Activated T-cell treated with anti-CD3 and anti-CD28 coated beads, Interleukin-2, amount 50 U/mL, for 1 hour (primary cell): Measurements from ENCODE around the gene DGUOK.
A peak's percentile ranks its signal among the peaks of the same experiment; 100 is the strongest.

Experiments used
- DNase-seq: peaks from one replicate; pipeline ENCODE4 v3.0.0-alpha.2; 2020

DGUOK gene

GRCh38 chr2:73981081-73982001, 54.7 kb downstream of the DGUOK start:
- DNase-seq: peak; percentile 42

- DNase-seq: no peak
Measured at GRCh38 chr2:73982140-73982617, 55.5 kb downstream of the DGUOK start.

- DNase-seq: no peak
Measured at GRCh38 chr2:73983322-73984202, 56.9 kb downstream of the DGUOK start.

GRCh38 chr2:73984203-73984921, 57.7 kb downstream of the DGUOK start, which contains the start of gene TET3:
TSS of gene TET3 (plus strand) at chr2:73984910. CDS start at chr2:73986404, 1,494 bp downstream.
- DNase-seq: peak; percentile 40

- DNase-seq: peak; percentile 77
Measured at GRCh38 chr2:73984922-73985307, 58.2 kb downstream of the DGUOK start.

GRCh38 chr2:73985308-73986084, 58.8 kb downstream of the DGUOK start:
- peak; percentile 70 for DNase-seq

GRCh38 chr2:73986085-73986681, 59.5 kb downstream of the DGUOK start:
- DNase-seq: peak; percentile 54

GRCh38 chr2:73987109-73987947, 60.6 kb downstream of the DGUOK start:
- DNase-seq: peak; percentile 56

- no peak for DNase-seq
Measured at GRCh38 chr2:73987948-73988700, 61.4 kb downstream of the DGUOK start.

- DNase-seq: no peak
Measured at GRCh38 chr2:73989972-73990371, 63.3 kb downstream of the DGUOK start.

GRCh38 chr2:73990531-73990930, 63.9 kb downstream of the DGUOK start:
- no peak for DNase-seq

GRCh38 chr2:73992036-73992435, 65.4 kb downstream of the DGUOK start:
- no peak for DNase-seq

GRCh38 chr2:73993376-73993775, 66.7 kb downstream of the DGUOK start:
- DNase-seq: no peak

GRCh38 chr2:73993778-73994177, 67.1 kb downstream of the DGUOK start:
- no peak for DNase-seq

- DNase-seq: no peak
Measured at GRCh38 chr2:73994178-73994831, 67.6 kb downstream of the DGUOK start.

- no peak for DNase-seq
Measured at GRCh38 chr2:73995810-73996209, 69.1 kb downstream of the DGUOK start.

GRCh38 chr2:73997813-73998212, 71.1 kb downstream of the DGUOK start:
- DNase-seq: no peak

GRCh38 chr2:73998451-73998850, 71.8 kb downstream of the DGUOK start:
- peak; percentile 45 for DNase-seq

- no peak for DNase-seq
Measured at GRCh38 chr2:73998933-73999332, 72.3 kb downstream of the DGUOK start.
